Activated CD4-positive, CD25-positive, alpha-beta regulatory T cell treated with anti-CD3 and anti-CD28 coated beads, Interleukin-2, amount 50 U/mL, for 24 hours (primary cell): ENCODE results near the gene TCF3.
"Not testable (repeated sequence)": the region's sequence is repeated elsewhere in the genome, so short reads cannot be mapped to it uniquely, and the experiment has no call there.

Experiments used
- ATAC-seq, 2 donors: fragments of 150-1000 bp; cut with Tn5 transposase; one replicate each; pipeline ENCODE4 v1.10.0; 2021; ENCODE audit warnings: mild to moderate bottlenecking in 1 of 2, moderate library complexity in 1 of 2

TCF3 gene

DNA sequence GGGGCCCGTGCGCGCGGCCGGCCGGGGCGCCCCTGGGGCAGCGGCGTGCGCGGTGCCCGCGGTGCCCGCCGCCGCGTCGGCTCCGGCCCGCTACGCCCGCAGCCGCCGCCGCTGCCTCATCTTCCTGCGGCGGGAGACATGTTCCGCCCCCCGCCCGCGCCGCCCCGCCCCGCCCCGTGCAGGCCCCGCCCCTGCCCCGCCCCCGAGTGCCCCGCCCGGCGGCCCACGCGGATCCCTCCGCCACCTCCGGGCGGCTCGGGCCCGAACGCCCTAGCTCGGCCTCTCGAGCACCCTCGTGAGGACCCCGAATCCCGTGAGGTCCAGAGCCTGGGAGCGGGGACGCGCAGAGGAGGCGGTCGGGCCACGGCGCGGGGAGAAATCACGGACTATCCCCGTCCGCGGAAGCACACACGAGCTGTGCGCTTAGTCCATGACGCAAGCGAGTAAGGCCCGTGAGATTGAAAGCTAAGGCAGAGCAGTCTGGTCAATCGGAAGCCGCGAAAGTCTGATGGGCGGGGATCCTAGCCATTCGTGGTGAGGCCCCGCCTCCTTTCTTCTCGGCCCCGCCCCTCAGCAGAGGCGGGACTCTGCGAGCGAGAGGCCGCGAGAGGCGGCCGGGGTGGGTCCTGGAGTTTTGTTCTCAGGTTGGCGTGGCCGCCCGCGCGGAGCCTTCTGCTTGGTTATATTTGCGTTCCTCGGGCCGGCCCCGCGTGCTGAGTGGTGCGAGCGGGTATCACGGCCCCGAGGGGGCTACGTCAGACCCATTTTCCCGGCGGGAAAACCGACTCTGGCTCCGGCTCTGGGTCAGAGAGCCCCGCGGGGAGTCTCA is at the start of gene TCF3:
TSS of gene TCF3 (minus strand) at position 145 of the 829 bp plus-strand sequence. CDS start 2,367 bp downstream, outside the sequence.
- peak; percentile 91 to 92 for ATAC-seq

- ATAC-seq = no peak
Observed at GRCh38 chr19:1700733-1701663, 48.6 kb upstream of the TCF3 start.

DNA sequence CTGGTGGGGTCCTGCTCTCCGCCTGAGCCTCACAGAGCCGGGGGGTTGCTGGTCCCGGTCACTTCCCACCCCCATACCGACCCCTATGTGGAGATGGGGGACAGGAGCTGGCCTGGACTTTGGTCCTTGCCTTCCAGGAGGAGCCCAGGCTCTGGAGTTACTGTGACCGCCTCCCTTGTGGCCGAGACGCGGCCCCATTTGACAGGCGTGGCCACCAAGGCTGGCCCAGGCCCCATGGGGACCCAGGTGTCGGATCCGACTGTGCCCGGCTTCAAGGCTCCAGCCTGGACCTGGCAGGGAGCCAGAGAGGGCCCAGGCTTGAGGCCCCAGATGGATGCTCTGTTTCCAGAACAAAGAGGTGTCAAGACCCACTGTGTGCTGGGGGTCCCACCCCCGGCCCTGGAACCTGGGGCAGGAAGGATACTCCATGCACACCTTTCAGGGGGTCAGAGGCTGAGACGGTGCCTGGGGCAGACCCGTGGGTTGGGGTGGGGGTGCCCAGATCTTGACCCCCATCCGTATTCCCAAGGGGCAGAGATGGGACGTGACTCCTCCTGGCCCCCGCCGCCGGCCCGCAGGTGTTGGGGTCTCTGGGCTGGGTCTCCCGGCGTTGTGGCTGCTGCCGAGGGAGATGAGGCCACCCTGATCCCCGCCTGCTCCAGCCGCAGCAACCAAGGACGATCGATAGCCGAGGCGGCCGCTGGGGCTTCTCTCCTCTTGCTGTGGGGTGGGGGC is 47.8 kb upstream of the TCF3 start:
- ATAC-seq = no peak

- ATAC-seq = no peak
Observed at GRCh38 chr19:1699386-1699785, 47.0 kb upstream of the TCF3 start.

- no peak for ATAC-seq
Observed at GRCh38 chr19:1698636-1699035, 46.2 kb upstream of the TCF3 start.

DNA sequence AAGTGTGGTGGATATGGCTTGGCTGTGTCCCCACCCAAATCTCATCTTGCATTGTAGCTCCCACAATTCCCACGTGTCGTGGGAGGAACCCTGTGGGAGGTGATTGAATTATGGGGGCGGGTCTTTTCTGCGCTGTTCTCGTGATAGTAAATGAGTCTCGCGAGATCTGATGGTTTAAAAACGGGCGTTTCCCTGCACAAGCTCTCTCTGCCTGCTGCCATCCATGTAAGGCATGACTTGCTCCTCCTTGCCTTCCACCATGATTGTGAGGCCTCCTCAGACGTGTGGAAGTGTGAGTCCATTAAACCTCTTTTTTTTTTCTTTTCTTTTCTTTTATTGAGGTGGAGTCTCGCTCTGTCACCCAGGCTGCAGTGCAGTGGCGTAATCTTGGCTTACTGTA is 43.1 kb upstream of the TCF3 start:
- ATAC-seq = not testable (repeated sequence)

DNA sequence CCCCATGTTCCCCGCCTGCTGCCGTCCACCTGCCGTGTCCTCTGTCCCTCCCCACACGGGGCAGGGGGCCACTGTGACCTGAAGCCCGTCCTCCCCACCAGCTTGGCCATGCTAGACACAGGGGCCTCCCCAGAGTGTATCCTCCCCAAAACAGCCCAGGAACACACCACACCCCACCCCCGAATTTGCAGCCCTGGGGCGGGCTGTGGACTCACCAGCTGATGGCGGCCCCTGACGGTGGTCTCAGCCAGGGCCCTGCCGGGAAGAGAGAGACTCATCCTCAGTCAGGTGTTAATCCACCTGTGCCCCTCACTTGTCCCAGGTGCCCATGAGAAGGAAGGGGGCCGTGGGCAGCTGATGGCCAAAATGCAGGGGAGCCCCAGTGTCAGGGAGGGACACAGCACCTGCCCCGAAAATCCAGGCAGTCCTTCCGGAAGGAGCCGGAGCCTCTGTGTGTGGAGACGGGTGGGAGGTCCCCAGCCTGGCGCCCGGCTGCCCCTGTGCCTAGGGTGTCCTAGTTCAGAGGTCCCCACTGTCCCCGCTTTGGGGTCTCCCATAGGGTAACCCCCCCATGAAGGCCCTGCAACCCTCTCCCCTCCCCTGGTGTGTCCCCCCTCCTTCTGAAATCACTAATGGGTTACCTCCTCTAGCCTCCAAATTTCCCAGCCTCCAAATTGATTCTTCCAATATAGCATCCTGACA is 39.3 kb upstream of the TCF3 start:
- ATAC-seq = no peak

- ATAC-seq = peak in 1 of 2 donors; percentile 38
Observed at GRCh38 chr19:1690699-1691307, 38.4 kb upstream of the TCF3 start.

DNA sequence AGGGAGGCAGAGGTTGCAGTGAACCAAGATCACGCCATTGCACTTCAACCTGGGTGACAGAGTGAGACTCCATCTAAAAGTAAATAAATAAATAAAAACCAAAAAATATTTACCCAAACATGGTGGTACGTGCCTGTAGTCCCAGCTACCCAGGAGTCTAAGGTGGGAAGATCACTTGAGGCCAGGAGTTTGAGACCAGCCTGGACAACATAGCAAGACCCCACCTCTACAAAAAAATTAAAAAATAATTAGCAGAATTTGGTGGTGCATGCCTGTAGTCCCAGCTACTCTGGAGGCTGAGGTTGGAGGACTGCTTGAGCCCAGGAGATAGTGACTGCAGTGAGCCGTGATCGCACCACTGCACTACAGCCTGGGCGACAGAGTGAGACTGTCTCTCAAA is 33.4 kb upstream of the TCF3 start:
- not testable (repeated sequence) for ATAC-seq

- ATAC-seq = no peak
Observed at GRCh38 chr19:1685046-1685445, 32.6 kb upstream of the TCF3 start.

GRCh38 chr19:1684573-1684912 is 32.1 kb upstream of the TCF3 start:
- no peak for ATAC-seq

DNA sequence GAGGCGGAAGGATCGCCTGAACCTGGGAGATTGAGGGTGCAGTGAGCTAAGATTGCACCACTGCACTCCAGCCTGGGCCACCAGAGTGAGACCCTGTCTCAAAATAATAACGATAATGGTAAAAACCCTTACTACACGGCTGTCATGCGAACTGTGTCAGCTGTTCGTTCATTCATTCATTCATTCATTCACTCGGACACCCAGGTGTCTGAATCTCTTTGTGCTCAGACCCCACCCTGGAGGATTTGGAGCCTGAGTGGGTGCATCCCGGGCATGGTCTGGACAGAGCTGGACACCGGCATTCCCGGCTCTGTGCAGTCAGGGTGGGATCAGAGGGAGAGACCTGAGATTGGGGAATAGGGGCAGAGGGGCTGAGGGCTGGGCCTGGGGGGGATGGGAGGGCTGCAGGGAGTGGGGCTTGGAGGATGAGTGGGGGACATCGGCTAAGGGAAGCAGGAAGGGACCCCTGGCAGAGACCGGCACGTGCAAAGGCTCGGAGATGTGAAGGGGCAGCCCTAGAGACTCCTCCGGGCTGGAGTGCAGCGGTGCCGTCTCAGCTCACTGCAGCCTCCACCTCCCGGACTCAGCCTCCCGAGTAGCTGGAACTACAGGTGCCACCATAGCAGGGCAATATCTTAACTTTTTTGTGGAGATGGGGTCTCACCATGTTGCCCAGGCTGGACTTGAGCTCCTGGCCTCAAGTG is 31.6 kb upstream of the TCF3 start:
- ATAC-seq = no peak

GRCh38 chr19:1680976-1681375 is 28.6 kb upstream of the TCF3 start:
- ATAC-seq = no peak

DNA sequence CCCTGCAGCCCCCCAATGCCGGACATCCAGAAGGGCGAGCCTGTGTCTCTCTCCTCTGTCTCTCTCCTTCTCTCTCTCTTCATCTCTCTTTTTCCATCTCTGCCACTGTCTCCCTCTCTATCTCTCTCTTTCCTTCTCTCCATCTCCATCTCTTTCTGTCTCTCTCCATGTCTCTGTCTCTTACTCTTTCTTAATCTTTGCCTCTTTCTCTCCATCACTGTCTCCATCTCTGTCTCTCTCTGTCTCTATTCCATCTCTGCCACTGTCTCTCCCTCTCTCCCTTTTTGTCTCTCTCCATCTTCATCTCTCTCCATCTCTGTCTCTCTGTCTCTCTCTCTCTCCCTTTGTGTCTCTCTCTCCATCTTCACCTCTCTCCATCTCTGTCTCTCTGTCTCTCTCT is 25.7 kb upstream of the TCF3 start:
- no peak for ATAC-seq

DNA sequence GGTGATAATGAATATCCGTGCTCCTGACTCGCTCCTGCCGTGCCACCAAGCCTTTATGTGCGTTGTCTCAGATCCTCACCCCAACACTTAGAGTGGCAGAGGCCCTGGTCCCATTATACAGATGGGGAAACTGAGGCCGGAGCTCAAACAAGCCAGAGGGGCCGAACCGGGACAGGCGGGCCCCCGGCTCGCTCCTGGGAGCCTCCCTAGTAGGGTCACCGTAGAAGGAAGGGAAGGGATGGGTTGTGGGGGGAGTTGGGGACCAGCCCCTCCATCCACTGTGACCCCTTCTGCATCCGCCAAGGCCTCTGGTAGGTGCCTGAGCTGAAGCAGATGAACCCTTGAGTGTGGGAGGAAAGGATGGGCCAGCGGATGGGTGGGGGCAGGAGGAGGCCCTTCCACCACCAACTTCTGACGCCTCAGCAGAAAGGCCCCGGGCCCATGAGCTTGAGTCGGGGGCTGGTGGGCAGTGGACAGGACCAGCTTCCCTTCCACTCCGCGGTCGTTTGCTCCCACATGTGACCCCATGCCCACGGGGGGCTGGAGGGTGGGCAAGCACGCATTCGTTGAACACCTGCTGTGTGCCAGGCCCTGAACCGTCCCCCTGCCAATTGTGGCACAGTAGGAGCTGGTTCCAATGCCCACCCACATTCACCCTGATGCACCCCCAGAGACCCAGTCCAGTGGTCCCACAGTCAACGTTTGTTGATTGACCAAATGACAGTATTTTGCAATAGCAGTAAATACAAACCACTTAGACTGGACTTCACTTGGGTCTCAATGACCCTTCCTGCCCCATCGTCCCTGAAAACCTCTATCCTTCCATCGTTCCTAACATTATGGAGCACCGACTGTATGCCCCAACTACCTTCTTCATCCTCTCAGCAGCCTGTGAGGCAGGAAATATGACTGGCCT is 24.2 kb upstream of the TCF3 start:
- ATAC-seq = no peak

DNA sequence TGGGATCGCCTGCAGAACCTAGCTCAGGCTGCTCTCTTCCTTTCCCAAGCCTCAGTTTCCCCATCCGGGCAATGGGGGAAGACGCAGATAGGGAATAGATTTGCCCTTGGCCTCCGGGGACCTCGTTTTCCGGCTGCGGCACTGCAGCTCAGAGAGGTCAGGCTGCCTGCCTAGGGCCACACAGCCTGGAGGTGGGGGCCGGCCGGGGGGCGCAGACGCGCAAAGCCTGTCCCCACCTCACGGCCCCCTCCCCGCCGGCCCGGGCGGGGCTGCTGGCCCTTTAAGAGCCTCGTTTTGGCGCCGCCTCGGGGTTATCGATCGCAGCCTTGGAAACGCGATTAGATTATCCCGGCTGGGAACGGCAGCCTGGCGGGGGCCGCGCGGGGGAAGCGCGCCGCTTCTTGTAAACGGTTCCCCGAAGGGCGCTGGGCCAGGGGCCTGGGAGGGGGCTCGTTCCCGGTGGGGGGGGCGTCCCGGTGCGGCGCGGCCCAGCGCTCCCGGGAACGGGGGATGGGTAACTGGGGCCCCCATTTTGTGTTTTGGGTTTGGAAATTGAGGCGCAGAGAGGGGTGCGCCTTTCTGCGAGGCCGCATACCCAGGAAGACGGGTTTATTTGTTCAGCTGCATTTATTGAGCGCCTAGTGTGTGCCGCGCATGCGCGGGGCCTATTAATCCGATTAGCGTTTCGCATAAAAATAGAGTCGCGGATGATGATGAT is 23.4 kb upstream of the TCF3 start:
- no peak for ATAC-seq

GRCh38 chr19:1674293-1674679 is 21.9 kb upstream of the TCF3 start:
- no peak for ATAC-seq

DNA sequence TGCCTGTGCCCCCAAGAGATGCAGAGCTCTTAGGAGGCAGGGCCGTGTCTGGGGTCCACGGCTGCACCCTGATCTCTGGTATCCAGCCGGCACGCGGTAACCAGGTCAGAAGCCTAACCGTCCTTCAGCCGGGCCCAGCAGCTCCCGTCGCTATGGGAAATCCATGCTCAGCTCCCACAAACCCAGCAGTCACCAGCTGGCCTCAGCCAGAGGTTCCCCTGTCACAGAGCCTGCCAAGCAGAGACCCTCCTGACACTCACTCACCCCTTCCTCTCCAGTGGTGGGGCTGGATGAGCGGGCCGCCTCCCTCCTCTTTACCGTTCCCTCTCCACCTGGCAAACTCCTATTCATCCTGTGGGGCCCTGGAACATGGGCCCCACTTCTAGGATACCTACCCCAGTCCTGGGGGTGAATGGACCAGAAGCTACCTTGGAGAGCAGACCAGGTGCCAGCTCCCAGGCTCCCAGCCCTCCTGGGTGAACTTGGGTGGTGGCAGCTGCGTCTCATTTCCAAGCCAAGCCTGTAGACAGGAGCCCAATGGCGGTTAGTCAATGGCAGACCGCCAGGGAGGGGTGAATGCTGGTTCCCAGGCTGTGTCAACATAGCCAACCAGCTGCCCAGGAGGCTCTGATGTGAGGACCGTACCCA is 21.4 kb upstream of the TCF3 start:
- no peak for ATAC-seq
